NCI-H526 (cell line): ENCODE data around the gene NCR3LG1.

Source experiments
- DNase-seq, 2 experiments: peaks; one replicate each; lab custom pipeline; 2025; lab: John Stamatoyannopoulos, UW

NCR3LG1 gene

GRCh38 chr11:17394743-17395390 lies 43.3 kb downstream of the NCR3LG1 start:
- DNase-seq = no peak

- DNase-seq = no peak
These were observed 44.0 kb downstream of the NCR3LG1 start for GRCh38 chr11:17395554-17395961.

DNA sequence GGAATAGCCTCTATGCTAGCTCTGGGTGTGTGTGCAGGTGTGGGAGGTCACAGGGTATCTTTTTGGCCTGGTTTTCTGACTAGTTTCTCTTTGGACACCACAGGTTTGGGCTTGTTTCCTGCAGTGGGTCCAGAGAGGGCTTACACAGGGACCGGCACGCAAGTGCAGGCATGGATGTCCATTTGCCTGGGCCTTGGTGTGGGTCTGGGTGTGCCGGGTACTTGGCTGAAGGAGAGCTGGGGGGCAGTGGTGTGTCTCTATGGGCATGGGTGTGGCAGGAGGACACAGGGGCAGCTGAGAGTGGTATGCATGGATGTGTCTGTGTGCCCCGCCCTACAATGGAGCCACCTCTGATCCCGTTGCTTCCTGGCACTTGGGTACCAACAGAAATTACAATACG lies 44.4 kb downstream of the NCR3LG1 start:
- DNase-seq = no peak

- DNase-seq = no peak
These were observed 45.2 kb downstream of the NCR3LG1 start for GRCh38 chr11:17396598-17397310.

- no peak for DNase-seq
These were observed 45.9 kb downstream of the NCR3LG1 start for GRCh38 chr11:17397311-17398002.

DNA sequence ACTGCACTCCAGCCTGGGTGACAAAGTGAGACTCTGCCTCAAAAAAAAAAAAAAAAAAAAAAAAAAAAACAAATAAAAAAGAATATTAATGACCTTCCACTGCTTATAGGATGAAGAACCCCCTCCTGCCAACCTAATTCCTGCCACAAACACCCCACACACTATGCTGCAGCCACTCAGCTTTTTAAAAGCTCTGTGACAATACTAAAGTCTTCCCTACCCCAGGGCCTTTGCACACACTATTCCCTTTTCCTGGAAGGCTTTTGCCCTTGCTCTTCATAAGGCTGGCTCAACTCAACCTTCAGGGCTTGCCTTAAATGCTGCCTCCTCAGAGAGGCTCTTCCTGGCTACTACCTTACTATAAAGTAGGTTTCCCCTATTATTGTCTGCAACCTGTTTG lies 47.6 kb downstream of the NCR3LG1 start:
- DNase-seq = no peak

DNA sequence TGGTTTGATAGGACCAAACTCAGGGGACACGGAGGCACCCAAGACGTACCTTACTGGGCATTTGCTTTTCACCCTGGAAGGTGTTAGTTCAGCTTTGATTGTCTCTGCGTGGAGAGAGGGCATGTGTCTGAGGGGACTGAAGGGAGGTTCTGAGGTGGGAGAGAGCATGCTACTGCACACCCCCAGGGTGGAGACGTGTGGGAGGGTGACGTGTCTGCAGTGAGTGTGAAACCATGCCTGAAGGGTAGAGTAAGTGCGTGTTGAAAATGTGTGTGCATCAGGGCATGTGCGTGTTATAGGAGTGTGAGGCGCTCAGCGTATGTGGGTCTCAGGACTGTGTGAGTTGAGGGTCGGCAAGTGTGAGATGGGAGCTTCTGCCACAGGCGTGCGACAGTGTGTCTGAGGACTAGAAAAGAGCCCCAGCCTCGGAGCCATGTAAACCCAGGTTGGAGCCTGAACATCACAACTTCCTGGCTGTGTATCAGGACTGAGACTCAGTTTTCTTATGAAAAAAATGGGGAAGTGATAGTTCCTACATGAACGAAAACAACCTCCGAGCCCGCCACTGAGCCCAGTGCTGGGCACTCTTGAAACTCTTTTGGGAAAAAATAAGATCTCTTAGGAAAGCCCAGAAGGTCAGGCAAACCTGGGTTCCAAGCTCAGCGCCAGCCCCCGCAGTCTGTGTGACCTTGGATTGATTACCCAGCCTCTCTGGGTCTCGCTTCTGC lies 48.6 kb downstream of the NCR3LG1 start:
- DNase-seq = no peak

GRCh38 chr11:17401316-17401715 lies 49.7 kb downstream of the NCR3LG1 start:
- no peak for DNase-seq

- DNase-seq = no peak
These were observed 50.2 kb downstream of the NCR3LG1 start for GRCh38 chr11:17401841-17402240.

DNA sequence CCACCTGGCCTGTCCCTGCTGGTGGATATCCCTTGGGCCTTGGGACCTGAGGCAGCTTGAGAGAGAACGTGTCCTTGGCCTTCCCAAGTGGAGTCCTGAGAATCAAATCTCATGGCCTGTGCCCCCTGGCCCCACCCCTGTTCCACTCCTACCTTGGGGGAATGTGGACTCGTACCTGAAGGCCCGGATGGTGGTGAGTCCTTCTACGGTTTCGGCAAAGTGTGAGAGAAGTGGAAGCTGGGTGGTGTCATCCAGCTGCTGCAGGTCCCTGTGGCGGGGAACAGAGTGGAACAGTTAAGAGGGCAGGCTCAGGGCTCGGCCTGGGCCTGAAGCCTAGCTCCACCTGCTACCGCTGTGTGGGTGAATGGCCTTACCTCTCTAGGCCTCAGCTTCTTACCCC lies 50.9 kb downstream of the NCR3LG1 start:
- DNase-seq = no peak

GRCh38 chr11:17403980-17404759 lies 52.6 kb downstream of the NCR3LG1 start:
- DNase-seq = no peak

GRCh38 chr11:17405232-17406005 lies 53.8 kb downstream of the NCR3LG1 start:
- DNase-seq = no peak

DNA sequence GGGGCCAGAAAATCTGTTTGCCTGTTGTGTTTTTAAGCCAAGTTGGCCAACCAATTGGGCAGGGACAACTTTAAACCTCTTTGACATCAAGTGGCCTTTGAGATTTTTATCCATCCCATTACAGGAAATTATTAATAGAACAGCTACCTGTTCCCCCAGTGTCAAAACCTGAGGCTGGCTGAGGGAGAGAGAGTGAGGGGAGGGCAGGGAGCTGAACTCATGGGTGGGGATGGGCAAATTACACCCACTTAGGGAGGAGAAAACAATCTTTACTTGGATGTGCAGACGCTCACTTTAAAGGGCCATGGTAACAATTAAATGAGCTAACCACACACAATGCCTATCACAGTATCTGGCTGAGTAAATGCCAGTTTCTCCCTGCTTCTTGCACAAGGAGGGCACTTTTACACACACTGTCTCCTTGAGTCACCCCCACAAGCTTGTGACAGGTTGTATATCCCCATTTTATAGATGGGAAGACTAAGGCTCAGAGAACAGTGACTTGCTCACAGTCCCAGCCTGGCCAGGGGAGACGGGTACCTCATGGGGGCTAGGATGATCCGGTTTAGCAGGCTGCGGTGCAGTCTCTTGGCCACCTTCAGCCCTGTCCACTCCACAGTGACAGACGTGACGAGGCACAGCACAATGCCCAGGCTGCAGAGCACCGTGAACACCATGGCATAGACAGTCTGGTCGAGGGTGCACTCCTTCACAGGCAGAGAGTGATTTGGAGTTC lies 54.6 kb downstream of the NCR3LG1 start:
- DNase-seq = no peak

DNA sequence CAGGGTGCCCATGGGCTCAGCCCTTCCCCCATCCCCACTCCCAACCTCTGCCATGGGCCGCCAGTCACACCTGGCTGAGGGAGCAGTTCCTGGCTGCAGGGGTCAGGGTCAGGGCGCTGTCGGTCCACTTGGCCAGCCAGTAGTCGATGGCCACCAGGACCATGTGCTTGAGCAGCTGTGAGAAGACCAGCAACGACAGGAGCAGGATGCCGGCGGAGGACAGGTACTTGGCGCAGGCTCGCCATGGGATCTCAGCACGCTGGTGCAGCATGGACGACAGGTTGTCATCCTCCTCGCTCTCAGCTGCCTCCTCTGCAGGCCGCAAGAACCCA lies 55.2 kb downstream of the NCR3LG1 start:
- no peak for DNase-seq

DNA sequence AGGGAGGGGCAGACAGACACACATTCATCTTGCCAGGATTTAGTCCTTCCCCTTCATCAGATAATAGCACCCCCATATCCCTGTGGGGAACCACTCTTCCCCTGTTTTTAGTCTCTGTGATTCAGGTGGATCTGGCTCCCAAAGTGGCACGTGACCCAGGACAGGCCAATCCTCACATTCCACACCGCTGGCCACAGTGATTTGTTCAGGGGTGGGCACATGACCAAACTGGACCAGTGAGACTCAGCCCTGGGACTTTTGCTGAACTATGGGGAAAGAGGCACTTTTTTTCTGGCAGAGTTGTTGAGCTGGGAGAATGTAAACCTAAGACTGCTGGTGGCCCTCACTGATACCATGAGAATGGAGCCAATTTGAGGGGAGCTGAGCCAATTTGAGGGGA lies 56.0 kb downstream of the NCR3LG1 start:
- DNase-seq = no peak

DNA sequence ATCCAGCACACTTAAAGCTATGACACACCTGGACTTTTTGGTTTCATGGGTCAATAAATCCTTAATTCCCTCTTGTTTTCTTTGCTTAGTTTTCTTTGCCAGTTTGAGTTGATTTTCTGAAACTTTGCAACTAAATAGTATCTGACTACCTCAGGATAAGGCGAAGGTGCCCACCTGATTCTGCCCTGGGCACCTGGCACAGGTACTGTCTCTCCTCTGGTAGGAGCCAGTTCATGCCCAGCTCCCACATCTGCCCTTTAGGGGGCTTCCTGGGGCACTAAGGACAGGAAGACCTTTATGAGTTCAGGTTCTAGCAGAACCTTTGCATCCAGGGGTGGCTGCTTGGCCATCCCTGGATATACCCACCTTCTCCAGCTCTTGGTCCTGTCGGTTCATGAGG lies 56.4 kb downstream of the NCR3LG1 start:
- no peak for DNase-seq

- DNase-seq = no peak
These were observed 57.0 kb downstream of the NCR3LG1 start for GRCh38 chr11:17408641-17409040.

DNA sequence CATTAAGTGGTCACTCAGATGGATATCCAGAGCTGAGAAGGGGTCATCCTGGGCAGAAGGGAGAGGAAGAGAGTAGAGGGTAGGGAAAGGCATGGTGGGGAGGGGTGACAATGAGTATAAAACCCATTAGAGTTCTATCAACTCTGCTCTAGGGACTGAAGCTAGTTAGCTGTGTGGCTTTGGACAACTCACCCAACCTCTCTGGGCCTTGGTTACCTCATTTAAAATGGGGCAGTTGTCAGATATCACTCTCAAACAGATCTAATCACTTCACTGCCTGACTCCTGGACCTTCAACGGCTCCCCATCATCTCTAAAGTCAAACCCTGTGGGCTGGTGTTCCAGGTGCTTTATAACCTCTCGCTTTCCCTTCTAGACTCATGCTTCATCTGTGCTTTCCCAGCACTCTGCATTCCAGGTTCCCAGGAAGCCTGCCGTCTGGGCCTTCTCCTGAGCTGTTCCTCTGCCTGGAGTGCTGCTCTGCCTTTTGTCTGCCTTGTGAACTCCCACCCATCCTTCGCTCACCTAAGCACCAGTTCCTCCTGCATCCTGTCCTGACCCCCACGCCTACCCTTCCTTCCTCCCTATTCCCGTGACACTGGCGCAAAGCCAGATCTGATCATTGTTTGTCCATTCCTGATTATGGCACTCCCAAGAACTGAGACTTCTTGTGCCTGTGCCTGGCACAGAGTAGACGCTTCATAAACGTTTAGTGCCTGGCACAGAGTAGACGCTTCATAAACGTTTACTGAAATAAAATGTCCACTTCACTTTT lies 59.2 kb downstream of the NCR3LG1 start:
- DNase-seq = no peak

GRCh38 chr11:17411418-17411817 lies 59.8 kb downstream of the NCR3LG1 start:
- DNase-seq = no peak
